ENCODE measurements around the gene LAMA1. TPM values are rescaled to one million over a fixed set of nuclear protein-coding genes. Genes with fewer than 3 reads are reported as not detected.

LAMA1 gene
- total and polyA plus RNA-seq, 2 of the 8 experiments (the other 6 are each of a cell fraction or from before 2014, with no cell fraction given) = 30.4 to 48.7 TPM

- no peak for TF ChIP-seq E2F6 (IDR thresholded peaks at IDR 0.05)
- no peak for TF ChIP-seq CHD7 (IDR thresholded peaks at IDR 0.05; ENCODE audit: insufficient replicate concordance, low read length)
- no peak for TF ChIP-seq SUZ12 (IDR thresholded peaks at IDR 0.05; ENCODE audit: low read length)
- TF ChIP-seq BRCA1 (IDR thresholded peaks at IDR 0.05; ENCODE audit: low read depth, low read length) = no peak
- TF ChIP-seq ATF3 (IDR thresholded peaks at IDR 0.05; ENCODE audit: insufficient read depth, low read depth, low read length) = no peak
- no peak for TF ChIP-seq GABPA (IDR thresholded peaks at IDR 0.05; ENCODE audit: borderline replicate concordance, insufficient read depth, low read length)
- TF ChIP-seq POLR2A (IDR thresholded peaks at IDR 0.05; ENCODE audit: control extremely low read depth in 1 of 2, low read depth in 2 of 2, low read length in 2 of 2) = no peak
- no peak for TF ChIP-seq NRF1 (IDR thresholded peaks at IDR 0.05; ENCODE audit: low read depth, low read length)
Measured at GRCh38 chr18:6956495-6956894, 161.1 kb downstream of the LAMA1 start (continued).

Data from H1 (cell line).